ENCODE results near the gene CAPRIN2.

The CAPRIN2 gene

GRCh38 chr12:30740274-30740673 is 14.5 kb downstream of the CAPRIN2 start:
- no peak overlapping the region for H3K4me3 ChIP-seq (ENCODE audit: low read depth, low read length)
- in situ Hi-C loops (cut with HindIII; ENCODE audit: low sequenced_read_pairs): no loop called here
- TF ChIP-seq CTCF (IDR thresholded peaks at IDR 0.05; ENCODE audit: low read depth, low read length): no peak
- no peak for DNase-seq (ENCODE audit: low read depth, low spot score)

- no peak overlapping the region for H3K4me3 ChIP-seq (ENCODE audit: low read depth, low read length)
- in situ Hi-C loops (cut with HindIII; ENCODE audit: low sequenced_read_pairs): no loop called here
- no peak for TF ChIP-seq CTCF (IDR thresholded peaks at IDR 0.05; ENCODE audit: low read depth, low read length)
- DNase-seq (ENCODE audit: low read depth, low spot score): no peak
Observed at GRCh38 chr12:30739020-30739419, 15.7 kb downstream of the CAPRIN2 start.

- H3K4me3 ChIP-seq (ENCODE audit: low read depth, low read length): no peak overlapping the region
- DNase-seq (ENCODE audit: low read depth, low spot score): no peak
- no peak for TF ChIP-seq CTCF (IDR thresholded peaks at IDR 0.05; ENCODE audit: low read depth, low read length)
- in situ Hi-C loops (cut with HindIII; ENCODE audit: low sequenced_read_pairs): no loop called here
Observed at GRCh38 chr12:30732954-30733637, 21.7 kb downstream of the CAPRIN2 start.

- in situ Hi-C loops (cut with HindIII; ENCODE audit: low sequenced_read_pairs): no loop called here
- H3K4me3 ChIP-seq (ENCODE audit: low read depth, low read length): no peak overlapping the region
- no peak for DNase-seq (ENCODE audit: low read depth, low spot score)
- no peak for TF ChIP-seq CTCF (IDR thresholded peaks at IDR 0.05; ENCODE audit: low read depth, low read length)
Observed at GRCh38 chr12:30730011-30730410, 24.7 kb downstream of the CAPRIN2 start.

- in situ Hi-C loops (cut with HindIII; ENCODE audit: low sequenced_read_pairs): no loop called here
- H3K4me3 ChIP-seq (ENCODE audit: low read depth, low read length): no peak overlapping the region
- DNase-seq (ENCODE audit: low read depth, low spot score): no peak
- no peak for TF ChIP-seq CTCF (IDR thresholded peaks at IDR 0.05; ENCODE audit: low read depth, low read length)
Observed at GRCh38 chr12:30729547-30729946, 25.2 kb downstream of the CAPRIN2 start.

- H3K4me3 ChIP-seq (ENCODE audit: low read depth, low read length): no peak overlapping the region
- DNase-seq (ENCODE audit: low read depth, low spot score): no peak
- in situ Hi-C loops (cut with HindIII; ENCODE audit: low sequenced_read_pairs): no loop called here
- TF ChIP-seq CTCF (IDR thresholded peaks at IDR 0.05; ENCODE audit: low read depth, low read length): no peak
Observed at GRCh38 chr12:30726647-30727046, 28.1 kb downstream of the CAPRIN2 start.

Measured in astrocyte of the spinal cord (primary cell).